ENCODE data around the gene ABT1.

- no peak for TF ChIP-seq GATA3 (IDR thresholded peaks at IDR 0.05; ENCODE audit: low read depth, low read length)
- TF ChIP-seq GATA2 (IDR thresholded peaks at IDR 0.05; ENCODE audit: low read depth, low read length): no peak
Observed at GRCh38 chr6:26556263-26557070, 40.3 kb upstream of the ABT1 start.
